Mesenchymal stem cell (in vitro differentiated cells and primary cell): Measurements from ENCODE around the gene ZYG11A.

ENCODE experiments used
- DNase-seq: peaks from one replicate; pipeline ENCODE4 v3.0.0-alpha.2; 2013
- H2AFZ ChIP-seq: one replicate; pipeline ENCODE4 v1.6.1; 2013; ENCODE audit warnings: low read depth, mild to moderate bottlenecking, control low read depth, inconsistent platforms, low read length, moderate library complexity
- H2AK5ac ChIP-seq: 2 replicates; pipeline ENCODE4 v1.6.1; 2013; ENCODE audit warnings: low read length, moderate library complexity, mild to moderate bottlenecking, inconsistent platforms; ENCODE audit not compliant: severe bottlenecking
- H2BK120ac ChIP-seq: one replicate; pipeline ENCODE4 v1.6.1; 2013; ENCODE audit warnings: low read depth, mild to moderate bottlenecking, inconsistent platforms, low read length, moderate library complexity
- H2BK12ac ChIP-seq, 2 experiments: one replicate each; pipeline ENCODE4 v1.6.1; 2013; ENCODE audit warnings: inconsistent platforms in 2 of 2, low read length in 2 of 2, mild to moderate bottlenecking in 2 of 2, moderate library complexity in 2 of 2, control low read depth in 1 of 2
- H2BK15ac ChIP-seq: one replicate; pipeline ENCODE4 v1.6.1; 2013; ENCODE audit warnings: mild to moderate bottlenecking, low read depth, inconsistent platforms; ENCODE audit not compliant: poor library complexity, severe bottlenecking
- H2BK5ac ChIP-seq: 2 replicates; pipeline ENCODE4 v1.6.1; 2013; ENCODE audit warnings: low read depth, mild to moderate bottlenecking, low read length, control low read depth, inconsistent platforms; ENCODE audit not compliant: poor library complexity, severe bottlenecking
- H3K14ac ChIP-seq, 2 experiments: one replicate each; pipeline ENCODE4 v1.6.1; 2013; ENCODE audit warnings: inconsistent platforms in 2 of 2, low read length in 2 of 2, control low read depth in 1 of 2, mild to moderate bottlenecking in 1 of 2, moderate library complexity in 1 of 2
- H3K18ac ChIP-seq, 2 experiments: one replicate each; pipeline ENCODE4 v1.6.1; 2013; ENCODE audit warnings: inconsistent platforms in 2 of 2, low read length in 2 of 2, control low read depth in 1 of 2, low read depth in 1 of 2, mild to moderate bottlenecking in 1 of 2
- H3K23ac ChIP-seq, 2 experiments: one replicate each; pipeline ENCODE4 v1.6.1; 2013; ENCODE audit warnings: inconsistent platforms in 2 of 2, low read length in 2 of 2, mild to moderate bottlenecking in 2 of 2, moderate library complexity in 2 of 2, control low read depth in 1 of 2
- H3K27ac ChIP-seq: 2 replicates; pipeline ENCODE4 v1.5.1; 2013; ENCODE audit warnings: mild to moderate bottlenecking, moderate library complexity, low read length, control low read depth, inconsistent platforms; ENCODE audit not compliant: poor library complexity, severe bottlenecking
- H3K27me3 ChIP-seq, 2 experiments: 2 replicates each; pipeline versions ENCODE4 v1.6.1 to v1.7.0; 2013; ENCODE audit warnings: low read length in 2 of 2, mild to moderate bottlenecking in 2 of 2, moderate library complexity in 2 of 2, control low read depth in 1 of 2, inconsistent platforms in 1 of 2; ENCODE audit not compliant: control insufficient read depth in 1 of 2, insufficient read depth in 1 of 2
- H3K36me3 ChIP-seq, 2 experiments: 2 replicates each; pipeline versions ENCODE4 v1.6.1 to v1.7.0; 2013; ENCODE audit warnings: low read length in 2 of 2, control low read depth in 1 of 2, inconsistent platforms in 1 of 2, low read depth in 1 of 2, mild to moderate bottlenecking in 1 of 2; ENCODE audit not compliant: insufficient read depth in 2 of 2, control insufficient read depth in 1 of 2
- H3K4ac ChIP-seq, 2 experiments: one replicate each; pipeline ENCODE4 v1.6.1; 2013; ENCODE audit warnings: inconsistent platforms in 2 of 2, low read length in 2 of 2, mild to moderate bottlenecking in 2 of 2, moderate library complexity in 2 of 2, control low read depth in 1 of 2, low read depth in 1 of 2
- H3K4me1 ChIP-seq: 2 replicates; pipeline ENCODE4 v1.6.1; 2013; ENCODE audit warnings: low read depth, low read length, control low read depth; ENCODE audit not compliant: control insufficient read depth, insufficient read depth
- H3K4me2 ChIP-seq: 2 replicates; pipeline ENCODE4 v1.6.1; 2013; ENCODE audit warnings: low read length, mild to moderate bottlenecking, inconsistent platforms; ENCODE audit not compliant: poor library complexity, severe bottlenecking
- H3K4me3 ChIP-seq, 2 experiments: 2 replicates each; pipeline versions ENCODE4 v1.5.1 to v1.7.0; 2013; ENCODE audit warnings: low read length in 2 of 2, mild to moderate bottlenecking in 2 of 2, control low read depth in 1 of 2, low read depth in 1 of 2; ENCODE audit not compliant: insufficient read depth in 1 of 2
- H3K79me1 ChIP-seq: replicated peaks from 2 replicates; pipeline ENCODE4 v1.6.1; 2013; ENCODE audit warnings: mild to moderate bottlenecking, control low read depth, low read length, inconsistent platforms; ENCODE audit not compliant: poor library complexity, severe bottlenecking
- H3K9ac ChIP-seq: 2 replicates; pipeline ENCODE4 v1.7.0; 2013; ENCODE audit warnings: mild to moderate bottlenecking, low read length, moderate library complexity
- H3K9me3 ChIP-seq: 2 replicates; pipeline ENCODE4 v1.7.0; 2013; ENCODE audit warnings: mild to moderate bottlenecking, low read length; ENCODE audit not compliant: control insufficient read depth
- H4K8ac ChIP-seq: one replicate; pipeline ENCODE4 v1.6.1; 2013; ENCODE audit warnings: inconsistent platforms, mild to moderate bottlenecking, low read length, moderate library complexity
- H4K91ac ChIP-seq: one replicate; pipeline ENCODE4 v1.6.1; 2013; ENCODE audit warnings: mild to moderate bottlenecking, low read length, inconsistent platforms
- WGBS: methylation state at CpG from one replicate; pipeline ENCODE4 v1.1.7; 2013; ENCODE audit warnings: mixed read lengths; 5-methylcytosine and 5-hydroxymethylcytosine counted together

Gene ZYG11A

GRCh38 chr1:52925571-52926005 lies 83.0 kb downstream of the ZYG11A start:
- no peak overlapping the region for H3K18ac ChIP-seq
- H3K36me3 ChIP-seq: no peaks in the 10 kb centered on the region
- H3K79me1 ChIP-seq: peaks cover 14% of the 10 kb centered on the region
- H3K4ac ChIP-seq: no peak overlapping the region
- H4K8ac ChIP-seq: no peak overlapping the region
- H3K23ac ChIP-seq: no peak overlapping the region
- no peak overlapping the region for H2AFZ ChIP-seq
- WGBS: 81% methylated on average over 5 of the region's 5 CpGs
- DNase-seq: no peak
- no peak overlapping the region for H2BK5ac ChIP-seq
- peaks cover 16% of the 10 kb centered on the region for H3K4me1 ChIP-seq
- no peak overlapping the region for H2BK15ac ChIP-seq
- no peak overlapping the region for H3K4me2 ChIP-seq
- H2BK12ac ChIP-seq: no peak overlapping the region
- no peak overlapping the region for H2BK120ac ChIP-seq
- no peak overlapping the region for H3K9ac ChIP-seq
- no peaks in the 10 kb centered on the region for H3K27me3 ChIP-seq
- H3K14ac ChIP-seq: no peak overlapping the region
- H3K4me3 ChIP-seq: peak overlapping the region in 1 of 2 experiments; percentile 9
- H2AK5ac ChIP-seq: no peak overlapping the region
- H3K9me3 ChIP-seq: no peaks in the 10 kb centered on the region
- H4K91ac ChIP-seq: no peak overlapping the region
- H3K27ac ChIP-seq: no peak overlapping the region

GRCh38 chr1:52926864-52927211 lies 84.3 kb downstream of the ZYG11A start:
- Histone ChIP-seq H4K8ac (peak overlapping the region; percentile 88), H3K23ac (no peak overlapping the region), H3K27ac (no peak overlapping the region), H2AK5ac (no peak overlapping the region), H2BK120ac (peak overlapping the region; percentile 4), H3K4me1 (peaks cover 8% of the 10 kb centered on the region), H3K18ac (peak overlapping the region in 1 of 2 experiments; percentile 93), H3K4me3 (peak overlapping the region; percentile 51 to 96), H3K27me3 (no peaks in the 10 kb centered on the region), H3K79me1 (peaks cover 13% of the 10 kb centered on the region), H4K91ac (peak overlapping the region; percentile 64), H3K36me3 (peaks cover 0 to 3% of the 10 kb centered on the region in 2 experiments), H2BK12ac (peak overlapping the region in 1 of 2 experiments; percentile 90), H3K14ac (no peak overlapping the region), H3K4ac (peak overlapping the region in 1 of 2 experiments; percentile 62), H2BK5ac (no peak overlapping the region), H2BK15ac (no peak overlapping the region), H3K4me2 (peak overlapping the region; percentile 90), H3K9me3 (no peaks in the 10 kb centered on the region), H2AFZ (peak overlapping the region; percentile 96), H3K9ac (peak overlapping the region; percentile 75)
- DNase-seq: no peak
- WGBS: 33% methylated on average over 11 of the region's 12 CpGs

- Histone ChIP-seq H2BK120ac (peak within 1 kb of the TSS; percentile 4), H3K4ac (peak within 1 kb of the TSS in 1 of 2 experiments; percentile 99), H2BK5ac (no peak within 1 kb of the TSS), H2AK5ac (no peak within 1 kb of the TSS), H3K4me3 (peak within 1 kb of the TSS; percentile 80 to 96), H2AFZ (peak within 1 kb of the TSS; percentile 99), H3K27ac (no peak within 1 kb of the TSS), H3K9ac (peak within 1 kb of the TSS; percentile 92), H3K14ac (peak within 1 kb of the TSS in 1 of 2 experiments; percentile 91), H2BK12ac (peak within 1 kb of the TSS in 1 of 2 experiments; percentile 90), H3K4me1 (peaks cover 8% of the 10 kb centered on the region), H3K18ac (peak within 1 kb of the TSS; percentile 91 to 99), H4K8ac (peak within 1 kb of the TSS; percentile 89), H3K23ac (peak within 1 kb of the TSS in 1 of 2 experiments; percentile 99), H3K36me3 (peaks cover 0 to 3% of the 10 kb centered on the region in 2 experiments), H4K91ac (peak within 1 kb of the TSS; percentile 64), H3K4me2 (peak within 1 kb of the TSS; percentile 96), H3K27me3 (no peaks in the 10 kb centered on the region), H3K79me1 (peaks cover 13% of the 10 kb centered on the region), H3K9me3 (no peaks in the 10 kb centered on the region), H2BK15ac (peak within 1 kb of the TSS; percentile 75)
- DNase-seq: peak; percentile 80
- WGBS: under 1% methylated on average over 49 of the region's 65 CpGs
Measured at GRCh38 chr1:52927212-52928014, 84.9 kb downstream of the ZYG11A start, which contains the start of gene SCP2. Gene SCP2 (plus strand): TSS chr1:52927276. CDS start chr1:52927397, 121 bp downstream.

- Histone ChIP-seq H3K36me3 (peaks cover 0 to 3% of the 10 kb centered on the region in 2 experiments), H2AFZ (no peak overlapping the region), H3K79me1 (peaks cover 13% of the 10 kb centered on the region), H3K27me3 (no peaks in the 10 kb centered on the region), H3K9me3 (no peaks in the 10 kb centered on the region), H3K4me3 (peak overlapping the region; percentile 80 to 96), H3K4ac (no peak overlapping the region), H3K18ac (peak overlapping the region in 1 of 2 experiments; percentile 99), H2BK120ac (no peak overlapping the region), H3K27ac (no peak overlapping the region), H2AK5ac (no peak overlapping the region), H3K9ac (peak overlapping the region; percentile 92), H3K4me2 (peak overlapping the region; percentile 96), H3K4me1 (peaks cover 8% of the 10 kb centered on the region), H4K8ac (peak overlapping the region; percentile 33), H2BK12ac (no peak overlapping the region), H2BK5ac (no peak overlapping the region), H3K23ac (no peak overlapping the region), H3K14ac (peak overlapping the region in 1 of 2 experiments; percentile 19), H4K91ac (no peak overlapping the region), H2BK15ac (no peak overlapping the region)
- WGBS: 23% methylated on average over 15 of the region's 15 CpGs
- peak; percentile 61 for DNase-seq
Measured at GRCh38 chr1:52928015-52928404, 85.5 kb downstream of the ZYG11A start.
